Mesendoderm (in vitro differentiated cells): ENCODE data around the gene PRMT3.
"Not testable (repeated sequence)": the region's sequence is repeated elsewhere in the genome, so short reads cannot be mapped to it uniquely, and the experiment has no call there.

Experiments used
- DNase-seq: peaks from one replicate; pipeline ENCODE4 v3.0.0; 2013
- H2AK5ac ChIP-seq: 2 replicates; pipeline ENCODE4 v1.6.1; 2013; ENCODE audit warnings: low read length, inconsistent platforms
- H2BK120ac ChIP-seq: 2 replicates; pipeline ENCODE4 v1.6.1; 2013; ENCODE audit warnings: low read depth, mild to moderate bottlenecking, low read length, moderate library complexity, mixed read lengths
- H2BK15ac ChIP-seq: replicated peaks from 2 replicates; pipeline ENCODE4 v1.6.1; 2013; ENCODE audit warnings: low read depth, mild to moderate bottlenecking, moderate library complexity
- H2BK5ac ChIP-seq: 2 replicates; pipeline ENCODE4 v1.6.1; 2013; ENCODE audit warnings: low read length, inconsistent platforms
- H3K18ac ChIP-seq: 2 replicates; pipeline ENCODE4 v1.6.1; 2013; ENCODE audit warnings: mild to moderate bottlenecking, low read length, mixed read lengths
- H3K23ac ChIP-seq: one replicate; pipeline ENCODE4 v1.6.1; 2013; ENCODE audit warnings: low read length
- H3K27ac ChIP-seq: 2 replicates; pipeline ENCODE4 v1.5.1; 2013; ENCODE audit warnings: low read depth, mild to moderate bottlenecking, inconsistent platforms, low read length, moderate library complexity
- H3K27me3 ChIP-seq: 2 replicates; pipeline ENCODE4 v1.6.1; 2013; ENCODE audit warnings: low read length, control low read depth, mild to moderate bottlenecking, inconsistent platforms; ENCODE audit not compliant: insufficient read depth, poor library complexity
- H3K36me3 ChIP-seq: 2 replicates; pipeline ENCODE4 v1.6.1; 2013; ENCODE audit warnings: low read length, inconsistent platforms; ENCODE audit not compliant: control insufficient read depth, insufficient read depth
- H3K4ac ChIP-seq: one replicate; pipeline ENCODE4 v1.6.1; 2013; ENCODE audit warnings: low read depth, mild to moderate bottlenecking, low read length, moderate library complexity
- H3K4me1 ChIP-seq: 2 replicates; pipeline ENCODE4 v1.6.1; 2013; ENCODE audit warnings: low read depth, low read length, inconsistent platforms; ENCODE audit not compliant: control insufficient read depth
- H3K4me2 ChIP-seq: 2 replicates; pipeline ENCODE4 v1.6.1; 2013; ENCODE audit warnings: low read length
- H3K4me3 ChIP-seq: 2 replicates; pipeline ENCODE4 v1.5.1; 2013; ENCODE audit warnings: mild to moderate bottlenecking, low read length
- H3K56ac ChIP-seq: one replicate; pipeline ENCODE4 v1.6.1; 2013; ENCODE audit warnings: low read length
- H3K79me1 ChIP-seq: 2 replicates; pipeline ENCODE4 v1.6.1; 2013; ENCODE audit warnings: low read length, inconsistent platforms
- H3K79me2 ChIP-seq: 2 replicates; pipeline ENCODE4 v1.6.1; 2013; ENCODE audit warnings: mild to moderate bottlenecking, low read length; ENCODE audit not compliant: control insufficient read depth, insufficient read depth
- H3K9ac ChIP-seq: 2 replicates; pipeline ENCODE4 v1.6.1; 2013; ENCODE audit warnings: low read length, inconsistent platforms
- H4K5ac ChIP-seq: one replicate; pipeline ENCODE4 v1.6.1; 2013; ENCODE audit warnings: low read length
- H4K8ac ChIP-seq: one replicate; pipeline ENCODE4 v1.6.1; 2013; ENCODE audit warnings: low read depth, mild to moderate bottlenecking, control low read depth, low read length, moderate library complexity
- WGBS: extraction: QIAGEN DNeasy Blood & Tissue Kit; methylation state at CpG from one replicate; pipeline ENCODE4 v1.1.7; 2013; ENCODE audit warnings: low lambda C conversion rate, missing lambda C conversion rate; ENCODE audit not compliant: insufficient coverage; ENCODE audit errors: extremely low coverage; 5-methylcytosine and 5-hydroxymethylcytosine counted together

The PRMT3 gene

DNA sequence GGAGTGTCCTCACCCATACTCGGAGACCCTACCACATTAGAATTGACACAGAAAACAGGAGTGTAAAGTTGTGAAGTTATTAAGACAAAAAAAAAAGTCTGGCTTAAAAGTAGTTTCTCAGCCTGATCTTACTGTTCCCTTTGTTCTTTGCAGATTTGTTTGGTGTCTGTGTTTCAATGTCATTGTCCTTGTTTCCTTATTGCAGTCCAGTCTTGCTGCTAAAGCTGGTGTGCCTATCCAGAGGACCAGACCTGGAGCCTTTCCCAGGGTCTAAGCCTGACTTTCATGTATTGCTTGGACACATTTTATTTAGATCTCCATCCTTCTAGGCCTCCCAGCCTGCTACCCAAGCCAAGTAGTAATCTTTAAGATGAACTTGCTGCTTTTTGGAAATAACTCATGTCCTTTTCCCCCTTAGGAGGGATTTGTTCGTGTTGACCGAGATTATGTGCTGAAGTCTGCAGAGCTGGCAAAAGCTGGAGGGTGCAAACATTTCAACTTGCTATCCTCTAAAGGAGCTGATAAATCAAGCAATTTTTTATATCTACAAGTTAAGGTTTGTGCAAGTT is 11.3 kb upstream of the PRMT3 start:
- no peak overlapping the region for H3K18ac ChIP-seq
- no peaks in the 10 kb centered on the region for H3K27me3 ChIP-seq
- H3K79me1 ChIP-seq: no peaks in the 10 kb centered on the region
- H3K4me2 ChIP-seq: no peak overlapping the region
- H3K4me1 ChIP-seq: no peaks in the 10 kb centered on the region
- H3K4me3 ChIP-seq: no peak overlapping the region
- DNase-seq: no peak
- no peaks in the 10 kb centered on the region for H3K36me3 ChIP-seq
- no peak overlapping the region for H3K56ac ChIP-seq
- H2BK120ac ChIP-seq: no peak overlapping the region
- H3K79me2 ChIP-seq: no peaks in the 10 kb centered on the region
- H2BK15ac ChIP-seq: no peak overlapping the region
- H4K5ac ChIP-seq: no peak overlapping the region
- WGBS: no CpG with 5 or more reads among the region's 3 CpGs
- H3K23ac ChIP-seq: no peak overlapping the region
- H2BK5ac ChIP-seq: no peak overlapping the region
- H2AK5ac ChIP-seq: no peak overlapping the region
- H4K8ac ChIP-seq: no peak overlapping the region
- no peak overlapping the region for H3K4ac ChIP-seq
- H3K27ac ChIP-seq: no peak overlapping the region
- H3K9ac ChIP-seq: no peak overlapping the region

DNA sequence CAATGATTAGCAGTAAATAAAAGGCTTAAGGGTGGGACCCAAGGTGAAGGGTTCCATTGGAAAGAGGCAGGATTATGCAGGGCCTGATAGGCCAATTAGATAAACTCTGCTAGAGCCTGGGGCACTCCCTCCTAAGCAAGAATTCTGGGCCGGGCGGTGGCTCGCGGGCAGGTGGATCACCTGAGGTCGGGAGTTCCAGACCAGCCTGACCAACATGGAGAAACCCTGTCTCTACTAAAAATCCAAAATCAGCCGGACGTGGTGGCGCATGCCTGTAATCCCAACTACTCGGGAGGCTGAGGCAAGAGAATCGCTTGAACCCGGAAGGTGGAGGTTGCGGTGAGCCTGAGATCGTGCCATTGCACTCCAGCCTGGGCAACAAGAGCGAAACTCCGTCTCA is 1.5 kb upstream of the PRMT3 start:
- H3K9ac ChIP-seq, H3K79me1 ChIP-seq, H3K4me2 ChIP-seq, DNase-seq, H2BK15ac ChIP-seq, H2AK5ac ChIP-seq, H3K4me1 ChIP-seq, H3K18ac ChIP-seq, H4K8ac ChIP-seq, H3K27me3 ChIP-seq, H3K36me3 ChIP-seq, H3K4ac ChIP-seq, H4K5ac ChIP-seq, H3K4me3 ChIP-seq, H3K79me2 ChIP-seq, H3K56ac ChIP-seq, H2BK120ac ChIP-seq, H2BK5ac ChIP-seq, H3K27ac ChIP-seq, H3K23ac ChIP-seq: not testable (repeated sequence)
- no CpG with 5 or more reads among the region's 15 CpGs for WGBS

GRCh38 chr11:20388096-20389055 is 860 bp downstream of the PRMT3 start:
- Histone ChIP-seq H3K4me2 (peak overlapping the region; percentile 83), H3K79me2 (peaks cover 4% of the 10 kb centered on the region), H3K4me3 (peak overlapping the region; percentile 77), H2BK120ac (no peak overlapping the region), H4K8ac (no peak overlapping the region), H2BK5ac (no peak overlapping the region), H3K23ac (peak overlapping the region; percentile 68), H3K27me3 (no peaks in the 10 kb centered on the region), H3K27ac (peak overlapping the region; percentile 55), H3K18ac (peak overlapping the region; percentile 60), H3K9ac (peak overlapping the region; percentile 92), H2BK15ac (no peak overlapping the region), H3K4ac (no peak overlapping the region), H2AK5ac (no peak overlapping the region), H4K5ac (no peak overlapping the region), H3K36me3 (no peaks in the 10 kb centered on the region), H3K4me1 (no peaks in the 10 kb centered on the region), H3K79me1 (peaks cover 4% of the 10 kb centered on the region), H3K56ac (peak overlapping the region; percentile 96)
- WGBS: no CpG with 5 or more reads among the region's 25 CpGs
- peak; percentile 17 for DNase-seq

DNA sequence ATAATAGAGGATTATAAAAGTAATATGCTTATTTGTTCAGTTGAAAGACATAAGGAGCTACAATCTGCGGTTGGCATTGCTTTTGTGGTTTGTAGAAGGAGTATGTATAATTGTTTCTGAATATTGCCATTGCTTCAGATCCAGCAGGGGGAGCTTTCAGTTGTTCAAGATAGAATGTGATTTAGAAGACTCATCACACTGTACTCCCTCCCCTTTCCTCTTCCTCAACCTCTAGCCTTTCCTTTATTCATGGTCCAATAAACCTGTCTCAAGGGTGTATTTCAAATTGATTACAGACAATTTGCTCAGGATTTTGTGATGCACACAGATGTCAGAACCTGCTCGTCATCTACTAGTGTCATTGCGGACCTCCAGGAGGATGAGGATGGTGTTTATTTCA is 9.8 kb downstream of the PRMT3 start:
- Histone ChIP-seq H3K4ac (no peak overlapping the region), H2BK15ac (no peak overlapping the region), H3K9ac (no peak overlapping the region), H3K23ac (no peak overlapping the region), H2AK5ac (no peak overlapping the region), H3K18ac (no peak overlapping the region), H3K79me1 (no peaks in the 10 kb centered on the region), H3K36me3 (no peaks in the 10 kb centered on the region), H2BK120ac (no peak overlapping the region), H3K27me3 (no peaks in the 10 kb centered on the region), H3K27ac (no peak overlapping the region), H3K4me3 (no peak overlapping the region), H3K4me1 (no peaks in the 10 kb centered on the region), H4K8ac (no peak overlapping the region), H3K56ac (no peak overlapping the region), H2BK5ac (no peak overlapping the region), H3K79me2 (no peaks in the 10 kb centered on the region), H3K4me2 (no peak overlapping the region), H4K5ac (no peak overlapping the region)
- no CpG with 5 or more reads among the region's 3 CpGs for WGBS
- DNase-seq: peak; percentile 66

DNA sequence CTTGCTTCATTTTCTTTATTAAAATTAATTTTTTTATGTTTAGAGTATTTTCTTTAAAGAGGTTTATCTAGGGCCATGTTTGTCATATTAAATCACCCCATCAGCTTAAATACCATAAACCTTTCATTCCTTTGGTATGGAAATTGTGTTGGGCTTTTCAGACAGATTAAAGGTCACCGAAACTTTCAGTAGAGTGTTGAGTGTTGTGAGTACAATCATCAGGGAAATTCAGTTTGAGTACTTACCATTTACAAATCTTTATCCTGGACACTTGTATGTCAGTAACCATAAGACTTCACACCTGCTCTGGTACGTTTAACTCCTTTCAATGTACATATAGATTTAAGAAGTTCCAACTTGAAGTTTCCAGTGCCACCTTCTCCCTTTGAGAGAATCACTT is 12.0 kb downstream of the PRMT3 start:
- H3K36me3 ChIP-seq: no peaks in the 10 kb centered on the region
- no peak overlapping the region for H2AK5ac ChIP-seq
- WGBS: no CpG with 5 or more reads among the region's 2 CpGs

More for the DNA sequence above, 12.0 kb downstream of the PRMT3 start:
- Histone ChIP-seq H3K9ac (no peak overlapping the region), H3K4me2 (no peak overlapping the region), H3K4me1 (no peaks in the 10 kb centered on the region), H3K27ac (no peak overlapping the region), H3K79me1 (no peaks in the 10 kb centered on the region), H2BK5ac (no peak overlapping the region), H4K5ac (no peak overlapping the region), H3K27me3 (no peaks in the 10 kb centered on the region), H4K8ac (no peak overlapping the region), H3K18ac (no peak overlapping the region), H3K23ac (no peak overlapping the region), H3K4ac (no peak overlapping the region), H3K56ac (no peak overlapping the region), H2BK120ac (no peak overlapping the region), H2BK15ac (no peak overlapping the region), H3K79me2 (no peaks in the 10 kb centered on the region), H3K4me3 (no peak overlapping the region)
- DNase-seq: no peak
